ENCODE measurements around the gene SCML2.
"Not testable (repeated sequence)": the region's sequence is repeated elsewhere in the genome, so short reads cannot be mapped to it uniquely, and the experiment has no call there.

The SCML2 gene

DNA sequence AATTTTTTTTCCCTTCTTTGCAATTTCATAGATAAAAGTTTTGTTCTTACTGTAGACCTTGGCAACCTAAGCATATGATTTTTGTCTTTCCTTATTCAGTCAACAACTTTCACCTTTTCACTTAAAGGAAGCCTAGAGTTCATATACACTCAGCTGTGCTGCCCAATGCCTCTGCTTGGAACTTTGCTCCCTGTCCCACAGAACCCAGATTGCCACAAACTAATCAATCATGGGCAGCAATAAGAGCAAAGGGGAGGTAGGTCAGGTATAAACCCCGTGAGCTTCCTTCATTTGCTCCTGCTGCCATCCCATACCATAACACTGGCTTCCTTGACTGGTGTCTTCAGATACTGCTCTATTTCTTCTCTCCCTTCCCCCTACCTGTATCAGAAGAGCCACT is 82.8 kb downstream of the SCML2 start:
- H3K4me3 ChIP-seq (ENCODE audit: low read length), result no peak overlapping the region
- TF ChIP-seq, protein P1, sequence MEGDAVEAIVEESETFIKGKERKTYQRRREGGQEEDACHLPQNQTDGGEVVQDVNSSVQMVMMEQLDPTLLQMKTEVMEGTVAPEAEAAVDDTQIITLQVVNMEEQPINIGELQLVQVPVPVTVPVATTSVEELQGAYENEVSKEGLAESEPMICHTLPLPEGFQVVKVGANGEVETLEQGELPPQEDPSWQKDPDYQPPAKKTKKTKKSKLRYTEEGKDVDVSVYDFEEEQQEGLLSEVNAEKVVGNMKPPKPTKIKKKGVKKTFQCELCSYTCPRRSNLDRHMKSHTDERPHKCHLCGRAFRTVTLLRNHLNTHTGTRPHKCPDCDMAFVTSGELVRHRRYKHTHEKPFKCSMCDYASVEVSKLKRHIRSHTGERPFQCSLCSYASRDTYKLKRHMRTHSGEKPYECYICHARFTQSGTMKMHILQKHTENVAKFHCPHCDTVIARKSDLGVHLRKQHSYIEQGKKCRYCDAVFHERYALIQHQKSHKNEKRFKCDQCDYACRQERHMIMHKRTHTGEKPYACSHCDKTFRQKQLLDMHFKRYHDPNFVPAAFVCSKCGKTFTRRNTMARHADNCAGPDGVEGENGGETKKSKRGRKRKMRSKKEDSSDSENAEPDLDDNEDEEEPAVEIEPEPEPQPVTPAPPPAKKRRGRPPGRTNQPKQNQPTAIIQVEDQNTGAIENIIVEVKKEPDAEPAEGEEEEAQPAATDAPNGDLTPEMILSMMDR (conservative IDR thresholded peaks at IDR 0.05; ENCODE audit: low read depth, low read length), result no peak
- no peak for DNase-seq (ENCODE audit: low read depth)

DNA sequence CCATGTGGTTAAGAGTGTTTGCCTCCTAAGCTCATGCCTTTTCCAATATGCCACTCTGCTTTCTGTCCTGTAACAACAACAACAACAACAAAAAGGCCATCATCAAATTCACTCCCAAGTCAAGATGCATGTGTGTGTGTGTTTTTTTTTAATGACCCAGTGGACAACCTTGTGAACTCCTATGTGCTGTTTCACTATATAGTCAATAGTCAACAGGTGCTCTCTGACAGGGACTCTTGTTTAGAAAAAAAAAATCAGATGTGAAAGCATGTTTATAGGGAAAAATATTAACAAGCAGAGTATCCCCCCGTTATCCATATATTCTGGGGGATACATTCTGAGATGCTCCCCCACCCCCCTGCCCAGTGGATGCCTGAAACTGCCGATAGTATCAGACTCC is 83.2 kb downstream of the SCML2 start:
- TF ChIP-seq, protein P1 (conservative IDR thresholded peaks at IDR 0.05; ENCODE audit: low read depth, low read length), result no peak
- no peak overlapping the region for H3K4me3 ChIP-seq (ENCODE audit: low read length)
- no peak for DNase-seq (ENCODE audit: low read depth)

- DNase-seq (ENCODE audit: low read depth), result no peak
- TF ChIP-seq, protein P1 (conservative IDR thresholded peaks at IDR 0.05; ENCODE audit: low read depth, low read length), result no peak
- H3K4me3 ChIP-seq (ENCODE audit: low read length), result no peak overlapping the region
These were observed 99.4 kb downstream of the SCML2 start for GRCh38 chrX:18255059-18255458.

DNA sequence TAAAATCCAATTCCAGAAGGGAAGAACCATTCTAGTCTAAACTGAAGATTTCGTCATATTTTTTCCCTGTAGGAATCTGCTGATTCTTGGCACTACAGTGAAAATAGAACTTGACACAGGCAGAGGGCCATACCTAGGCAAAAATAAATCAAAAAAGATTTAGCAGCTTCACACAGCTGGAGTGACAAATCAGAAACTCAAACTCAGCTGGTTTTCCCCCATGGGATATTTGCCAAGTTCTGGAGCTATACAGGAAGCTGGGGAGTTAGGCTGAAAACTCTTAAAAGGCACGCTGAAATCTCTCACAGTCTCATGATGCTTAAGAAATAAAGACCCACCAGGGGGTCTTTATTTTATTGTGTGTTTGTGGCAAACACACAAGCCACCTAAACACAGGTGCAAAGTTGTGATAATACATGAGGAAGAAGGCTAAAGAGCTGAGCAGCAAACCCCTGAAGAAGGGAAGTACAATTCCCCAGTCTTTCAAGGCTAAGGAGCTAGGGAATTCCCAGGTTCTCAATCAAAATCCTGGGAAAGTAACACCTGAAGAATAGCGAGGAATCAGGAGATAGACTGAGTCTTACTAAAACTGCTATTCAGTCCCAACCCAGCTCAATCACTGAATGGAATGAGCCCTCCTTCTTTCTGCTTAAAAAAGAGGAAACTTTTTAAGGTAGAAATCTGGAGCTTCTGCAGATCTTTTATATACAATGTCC is 101.7 kb downstream of the SCML2 start:
- no peak overlapping the region for H3K4me3 ChIP-seq (ENCODE audit: low read length)
- no peak for DNase-seq (ENCODE audit: low read depth)
- TF ChIP-seq, protein P1 (conservative IDR thresholded peaks at IDR 0.05; ENCODE audit: low read depth, low read length), result no peak

- not testable (repeated sequence) for DNase-seq (ENCODE audit: low read depth); H3K4me3 ChIP-seq (ENCODE audit: low read length)
These were observed 124.8 kb downstream of the SCML2 start for GRCh38 chrX:18229646-18230045.

DNA sequence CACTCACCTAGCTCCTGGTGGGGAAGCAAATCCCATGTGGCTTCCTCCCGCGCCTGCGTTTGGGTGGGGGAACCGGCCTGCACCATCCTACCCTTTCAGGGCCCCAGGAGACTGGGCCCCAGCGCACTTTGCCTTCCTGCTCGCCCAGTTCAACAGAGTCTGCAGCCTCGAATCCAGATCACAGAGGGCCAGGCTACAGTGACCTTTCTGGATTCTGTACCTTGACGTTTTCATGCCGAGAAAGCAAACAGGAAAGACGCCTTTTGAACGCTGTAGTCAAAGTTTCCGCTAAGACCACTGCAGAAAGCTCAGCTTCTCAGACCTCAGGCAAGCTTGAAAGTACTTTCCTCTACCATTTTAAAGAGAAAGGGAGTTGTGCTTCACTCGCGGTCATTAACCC is 126.4 kb downstream of the SCML2 start:
- TF ChIP-seq, protein P1 (conservative IDR thresholded peaks at IDR 0.05; ENCODE audit: low read depth, low read length), result no peak
- H3K4me3 ChIP-seq (ENCODE audit: low read length), result no peak overlapping the region
- DNase-seq (ENCODE audit: low read depth), result no peak

- TF ChIP-seq, protein P1 (conservative IDR thresholded peaks at IDR 0.05; ENCODE audit: low read depth, low read length), result no peak
- no peak overlapping the region for H3K4me3 ChIP-seq (ENCODE audit: low read length)
- no peak for DNase-seq (ENCODE audit: low read depth)
These were observed 127.0 kb downstream of the SCML2 start for GRCh38 chrX:18227458-18227857.
